ENCODE data around the gene NENF.

Gene NENF

GRCh38 chr1:212482637-212483441 lies 50.1 kb downstream of the NENF start:
- DNase-seq = no peak

- DNase-seq = peak; percentile 86
These were observed 52.2 kb downstream of the NENF start for GRCh38 chr1:212484701-212485570.

- no peak for DNase-seq
These were observed 52.8 kb downstream of the NENF start for GRCh38 chr1:212485571-212485912.

GRCh38 chr1:212485913-212486618 lies 53.3 kb downstream of the NENF start:
- peak; percentile 73 for DNase-seq

- no peak for DNase-seq
These were observed 53.9 kb downstream of the NENF start for GRCh38 chr1:212486619-212486975.

- no peak for DNase-seq
These were observed 54.6 kb downstream of the NENF start for GRCh38 chr1:212487286-212487685.

- no peak for DNase-seq
These were observed 55.2 kb downstream of the NENF start for GRCh38 chr1:212487774-212488435.

- peak; percentile 18 for DNase-seq
These were observed 55.9 kb downstream of the NENF start for GRCh38 chr1:212488436-212489283.

GRCh38 chr1:212489284-212489859 lies 56.7 kb downstream of the NENF start:
- no peak for DNase-seq

- no peak for DNase-seq
These were observed 57.6 kb downstream of the NENF start for GRCh38 chr1:212490276-212490675.

- no peak for DNase-seq
These were observed 58.7 kb downstream of the NENF start for GRCh38 chr1:212491454-212491853.
